Measurements from ENCODE around the gene GMPR.
A peak's percentile ranks its signal among the peaks of the same experiment; 100 is the strongest.

The GMPR gene

DNA sequence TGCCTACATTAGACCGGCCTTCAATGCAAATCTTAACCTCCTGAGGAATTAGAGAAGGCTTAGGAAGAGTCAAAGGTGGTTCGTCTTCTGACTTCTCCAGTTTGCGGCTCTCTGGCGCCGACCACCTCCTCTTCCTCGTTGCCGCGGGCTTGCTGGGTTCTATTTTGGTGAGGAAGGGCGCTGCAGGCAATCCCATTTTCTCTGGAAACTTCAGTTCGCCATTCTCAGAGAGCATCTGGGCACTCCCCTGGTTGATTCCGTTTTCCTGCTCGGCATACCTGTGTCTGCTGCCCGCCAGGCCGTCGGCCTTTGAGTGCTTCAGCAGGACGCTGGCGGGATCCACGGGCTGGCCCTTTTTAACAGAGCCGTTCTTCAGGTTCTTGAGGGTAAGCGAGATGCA is 67.9 kb downstream of the GMPR start:
- DNase-seq, result no peak

DNA sequence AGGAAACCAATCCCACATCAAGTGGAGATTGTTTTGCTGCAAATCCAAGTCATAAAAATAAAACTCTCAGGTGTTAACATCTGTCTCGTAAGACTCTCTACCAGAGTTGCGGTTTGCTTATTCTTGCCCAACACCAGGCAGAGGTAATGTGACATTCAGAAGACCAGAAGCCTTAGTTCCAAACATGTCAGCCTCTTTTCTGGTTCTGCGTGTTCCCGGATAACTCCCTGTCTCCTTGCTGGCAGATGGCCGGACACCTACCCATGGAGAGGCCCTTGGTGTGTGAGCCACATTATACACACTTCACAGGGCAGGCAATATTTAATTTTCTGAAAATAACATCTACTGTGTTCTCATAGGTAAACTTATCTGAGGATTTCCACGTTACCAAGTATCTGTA is 73.4 kb downstream of the GMPR start:
- no peak for DNase-seq

DNA sequence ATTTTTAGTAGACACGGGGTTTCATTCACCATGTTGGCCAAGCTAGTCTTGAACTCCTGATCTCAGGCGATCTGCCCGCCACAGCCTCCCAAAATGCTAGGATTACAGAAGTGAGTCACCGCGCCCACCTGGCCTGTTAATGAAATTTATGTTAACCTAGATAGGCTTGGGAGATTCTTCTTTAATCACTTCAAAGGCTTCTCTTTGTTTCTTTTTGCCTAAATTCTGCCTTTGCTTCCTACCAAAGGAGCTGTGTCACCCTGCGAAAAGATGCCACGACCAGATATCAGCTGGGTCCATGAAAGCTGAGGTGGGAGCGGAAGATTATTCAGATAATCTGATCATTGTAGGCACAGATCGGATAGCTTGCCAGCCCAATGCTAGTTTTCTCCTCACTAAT is 75.3 kb downstream of the GMPR start:
- DNase-seq, result no peak

DNA sequence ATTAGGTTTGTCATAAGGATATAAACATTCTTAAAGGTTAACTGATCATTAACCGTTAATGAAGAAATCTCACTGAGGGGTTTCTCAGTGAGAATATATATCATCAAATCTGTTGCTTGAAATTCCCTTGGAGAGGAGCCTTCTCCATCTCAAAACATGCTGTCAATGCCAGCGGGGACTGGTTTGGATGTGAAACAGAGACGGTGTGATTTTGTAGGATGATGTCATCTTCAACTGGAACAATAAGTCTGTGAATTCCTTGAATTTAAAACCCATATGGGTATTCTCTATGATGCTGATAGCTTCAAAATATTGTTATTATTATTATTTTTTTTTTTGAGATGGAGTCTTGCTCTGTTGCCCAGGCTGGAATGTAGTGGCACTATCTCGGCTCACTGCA is 75.9 kb downstream of the GMPR start:
- no peak for DNase-seq

DNA sequence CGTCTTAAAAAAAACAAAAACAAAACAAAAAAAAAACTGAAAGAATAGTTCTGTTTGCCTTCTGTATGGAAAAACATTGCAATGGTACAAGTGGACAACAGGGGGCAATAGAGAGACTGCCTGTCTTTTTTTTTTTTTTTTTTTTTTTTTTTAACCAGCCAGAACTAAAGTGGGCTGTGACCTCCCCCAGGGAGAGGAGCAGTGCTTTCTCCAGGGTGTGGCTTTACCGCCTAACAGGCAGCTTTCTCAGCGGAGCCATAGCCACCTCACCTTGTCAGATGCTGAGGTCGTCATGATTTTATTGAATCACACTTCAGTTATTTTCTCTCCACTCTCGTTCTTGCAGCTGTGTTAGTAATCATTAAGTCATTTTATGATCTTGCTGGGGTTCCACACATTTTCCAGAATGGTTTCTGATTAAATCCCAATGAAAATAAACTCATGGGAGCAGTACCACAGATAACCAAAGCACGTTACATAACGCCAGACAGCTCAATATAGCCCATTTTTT is 78.4 kb downstream of the GMPR start:
- peak; percentile 49 for DNase-seq

DNA sequence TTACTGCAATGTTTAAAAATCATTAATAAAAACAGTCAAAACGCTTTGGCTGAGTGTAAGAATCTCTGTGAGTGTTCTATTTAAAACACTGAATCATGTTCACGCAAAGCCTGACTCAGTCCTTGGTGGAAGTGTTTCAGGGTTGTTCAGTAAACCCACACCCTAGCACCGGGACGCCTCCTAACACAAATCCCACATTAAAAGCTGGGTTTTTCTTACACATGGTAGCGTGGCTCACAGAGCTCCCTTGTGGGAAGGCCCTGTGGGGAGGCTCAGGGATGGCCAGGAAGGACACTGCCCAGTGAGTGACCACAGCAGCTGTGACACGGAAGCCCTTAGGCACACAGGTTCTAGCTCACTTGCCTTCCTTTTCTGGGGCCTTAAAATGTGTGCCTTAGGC is 80.2 kb downstream of the GMPR start:
- peak; percentile 49 for DNase-seq

DNA sequence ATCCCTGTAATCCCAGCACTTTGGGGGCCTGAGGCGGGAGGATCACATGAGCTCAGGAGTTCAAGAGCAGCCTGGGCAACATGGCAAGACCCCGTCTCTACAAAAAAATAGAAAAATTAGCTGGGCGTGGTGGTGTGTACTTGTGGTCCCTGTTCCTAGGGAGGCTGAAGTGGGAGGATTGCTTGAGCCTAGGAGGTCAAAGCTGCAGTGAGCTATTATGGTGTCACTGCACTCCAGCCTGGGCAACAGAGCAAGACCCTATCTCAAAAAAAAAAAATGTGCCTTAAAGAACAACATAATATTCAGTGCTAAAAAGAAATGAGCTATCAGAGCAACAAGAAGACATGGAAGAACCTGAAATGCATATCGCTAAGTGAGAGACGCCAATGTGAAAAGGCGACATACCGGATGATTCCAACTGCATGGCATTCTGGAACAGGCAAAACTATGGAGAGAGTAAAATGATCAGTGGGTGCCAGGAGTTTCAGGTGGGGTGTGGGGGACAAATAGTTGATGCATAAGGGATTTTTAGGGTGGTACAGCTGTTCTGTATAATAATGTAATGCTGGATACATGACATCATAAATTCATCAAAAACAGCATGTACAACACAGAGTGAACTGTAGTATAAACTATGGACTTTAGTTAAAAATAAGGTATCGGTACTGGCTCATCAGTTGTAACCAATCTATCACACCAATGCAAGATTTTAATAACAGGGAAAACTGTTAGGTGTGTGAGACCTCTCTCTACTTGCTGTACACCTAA is 80.8 kb downstream of the GMPR start:
- DNase-seq, result no peak

DNA sequence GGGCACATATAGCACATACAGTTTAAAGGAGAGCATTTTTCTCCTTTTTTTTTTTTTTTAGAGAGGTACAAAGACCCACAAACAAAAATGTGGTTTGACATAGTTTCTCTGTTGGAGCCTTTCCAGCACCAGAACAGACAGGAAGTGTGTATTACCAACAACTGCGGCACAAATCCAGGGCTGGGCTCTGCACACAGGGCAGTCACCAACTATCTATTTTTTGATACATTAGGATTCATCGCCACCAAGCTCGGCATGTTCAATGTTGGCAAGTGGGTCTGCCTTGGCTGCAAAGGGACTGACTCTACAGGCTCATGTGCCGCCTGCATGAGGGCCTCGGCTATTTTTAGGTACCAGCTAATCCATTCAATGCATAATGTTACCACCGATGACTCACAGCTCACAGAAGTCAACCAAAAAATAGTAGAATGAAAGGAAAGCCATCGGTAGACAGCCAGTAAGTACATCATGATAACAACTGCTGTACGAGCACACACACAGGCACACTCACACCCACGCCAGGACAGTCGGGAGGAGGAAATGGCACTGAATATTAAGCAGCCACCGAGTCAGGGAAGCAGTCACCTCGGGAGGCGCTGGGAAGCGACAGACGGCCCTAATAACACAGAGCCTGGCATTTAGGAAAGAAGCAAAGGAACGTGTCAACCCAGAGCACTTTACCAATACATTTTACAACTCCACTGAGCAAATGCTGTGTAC is 81.6 kb downstream of the GMPR start:
- DNase-seq, result peak; percentile 86

DNA sequence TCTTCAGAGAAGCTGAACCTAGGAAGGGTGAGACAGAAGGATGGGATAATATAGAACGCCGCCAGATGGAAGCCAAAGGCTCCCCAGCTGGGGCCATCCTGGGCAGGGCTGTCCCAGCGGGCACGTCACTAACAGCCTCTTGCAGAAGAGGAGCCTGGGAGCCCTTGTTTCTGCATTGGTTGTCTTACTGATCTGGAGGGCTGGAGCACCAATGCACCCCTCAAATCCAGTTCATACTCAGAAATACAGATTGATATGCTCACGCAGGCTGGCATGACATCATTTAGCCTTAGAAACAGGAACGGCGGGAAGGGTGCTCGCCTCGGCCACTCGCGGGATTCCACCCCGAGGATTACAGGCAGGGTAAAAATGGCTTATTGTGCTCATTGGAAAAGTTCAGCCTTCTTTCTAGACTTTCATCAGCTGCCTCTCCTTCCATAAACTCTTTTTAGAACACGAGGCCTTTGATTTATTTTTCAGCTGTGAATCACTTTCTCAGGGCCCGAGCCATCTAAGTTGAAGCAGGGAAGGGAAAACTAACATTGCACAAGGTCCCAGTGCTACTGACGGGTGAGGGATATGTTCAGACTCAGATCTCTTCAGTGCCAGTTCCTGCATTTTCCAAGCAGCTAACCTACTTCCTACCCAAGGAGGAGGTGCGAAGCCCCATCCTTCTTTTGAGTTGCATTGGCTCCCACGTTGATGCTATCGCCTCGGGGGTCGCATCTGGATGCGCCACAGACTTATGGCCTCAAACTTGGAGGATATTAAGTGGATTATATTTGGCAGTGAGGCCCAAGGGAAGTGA is 82.3 kb downstream of the GMPR start:
- no peak for DNase-seq

DNA sequence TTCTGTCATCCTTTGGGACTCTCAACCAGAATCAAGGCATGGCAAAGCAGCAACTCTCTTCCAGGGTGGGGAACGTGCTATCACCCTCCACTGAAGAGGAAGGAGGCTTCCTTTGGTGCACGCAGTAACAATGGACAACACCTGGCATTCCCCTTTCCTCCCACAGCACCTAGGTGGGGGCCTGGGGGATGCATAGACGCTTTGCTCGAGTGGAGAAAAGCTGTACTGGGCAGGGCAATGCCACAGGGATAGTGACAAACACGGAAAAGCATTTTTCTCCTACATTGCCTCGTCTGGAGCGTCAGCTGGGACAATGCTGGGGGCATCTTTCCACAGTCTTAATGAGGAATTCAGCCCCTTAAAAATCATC is 82.9 kb downstream of the GMPR start:
- DNase-seq, result no peak

DNA sequence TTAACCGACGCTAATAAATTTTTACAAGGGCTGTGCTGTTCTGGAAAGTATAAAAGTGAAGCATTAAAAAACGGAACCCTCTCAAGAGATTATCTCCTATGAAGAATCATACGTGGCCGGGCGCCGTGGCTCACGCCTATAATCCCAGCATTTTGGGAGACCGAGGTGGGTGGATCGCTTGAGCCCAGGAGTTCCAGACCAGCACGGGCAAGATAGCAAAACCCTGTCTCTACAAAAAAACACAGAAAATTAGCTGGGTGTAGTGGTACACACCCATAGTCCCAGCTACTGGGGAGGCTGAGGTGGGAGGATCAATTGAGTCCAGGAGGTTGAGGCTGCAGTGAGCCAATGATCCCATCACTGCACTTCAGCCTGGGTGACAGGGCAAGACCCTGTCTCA is 83.4 kb downstream of the GMPR start:
- DNase-seq, result no peak

DNA sequence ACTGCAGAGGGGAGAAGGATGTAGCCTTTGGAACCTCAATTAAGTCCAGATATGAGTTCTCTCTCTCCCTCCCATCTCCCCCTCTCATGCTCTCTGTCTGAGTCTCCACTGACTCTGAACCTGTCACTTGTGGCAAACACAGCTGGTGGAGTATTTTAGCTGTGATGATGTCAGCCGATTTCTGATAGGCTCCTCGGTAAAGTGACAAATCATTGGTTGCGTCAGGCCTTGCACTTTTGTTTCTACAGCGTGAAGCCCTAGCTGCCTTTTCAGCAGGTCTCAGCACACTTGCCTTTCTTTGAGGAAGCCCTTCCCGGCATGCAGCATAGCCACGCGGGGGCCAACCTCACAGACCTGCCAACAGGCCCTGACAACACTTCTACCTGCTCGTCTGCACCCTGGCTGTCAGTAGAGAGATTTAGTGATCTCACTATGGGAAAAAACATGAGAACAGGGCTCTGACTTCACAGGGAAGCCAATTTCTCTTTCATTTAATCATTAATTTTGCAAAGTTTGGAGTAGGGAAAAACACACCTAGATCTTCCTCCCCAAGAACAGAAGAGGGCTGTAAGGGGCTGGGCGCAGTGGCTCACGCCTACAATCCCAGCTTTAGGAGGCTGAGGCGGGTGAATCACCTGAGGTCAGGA is 84.4 kb downstream of the GMPR start:
- peak; percentile 86 for DNase-seq

DNA sequence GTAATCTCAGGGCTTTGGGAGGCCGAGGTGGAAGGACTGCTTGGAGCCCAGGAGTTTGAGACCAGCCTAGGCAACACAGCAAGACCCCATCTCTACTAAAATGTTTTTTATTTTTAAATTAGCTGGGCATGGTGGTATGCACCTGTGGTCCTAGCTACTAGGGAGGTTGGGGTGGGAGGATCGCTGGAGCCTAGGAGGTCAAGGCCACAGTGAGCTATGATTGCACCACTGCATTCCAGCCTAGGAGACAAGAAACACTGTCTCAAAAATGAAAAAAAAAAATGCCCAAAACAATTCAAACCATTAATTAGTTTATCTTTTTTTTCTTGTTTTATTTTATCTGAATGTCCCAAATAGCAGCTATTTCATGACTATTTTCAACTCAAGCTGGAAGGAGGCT is 85.8 kb downstream of the GMPR start:
- no peak for DNase-seq

DNA sequence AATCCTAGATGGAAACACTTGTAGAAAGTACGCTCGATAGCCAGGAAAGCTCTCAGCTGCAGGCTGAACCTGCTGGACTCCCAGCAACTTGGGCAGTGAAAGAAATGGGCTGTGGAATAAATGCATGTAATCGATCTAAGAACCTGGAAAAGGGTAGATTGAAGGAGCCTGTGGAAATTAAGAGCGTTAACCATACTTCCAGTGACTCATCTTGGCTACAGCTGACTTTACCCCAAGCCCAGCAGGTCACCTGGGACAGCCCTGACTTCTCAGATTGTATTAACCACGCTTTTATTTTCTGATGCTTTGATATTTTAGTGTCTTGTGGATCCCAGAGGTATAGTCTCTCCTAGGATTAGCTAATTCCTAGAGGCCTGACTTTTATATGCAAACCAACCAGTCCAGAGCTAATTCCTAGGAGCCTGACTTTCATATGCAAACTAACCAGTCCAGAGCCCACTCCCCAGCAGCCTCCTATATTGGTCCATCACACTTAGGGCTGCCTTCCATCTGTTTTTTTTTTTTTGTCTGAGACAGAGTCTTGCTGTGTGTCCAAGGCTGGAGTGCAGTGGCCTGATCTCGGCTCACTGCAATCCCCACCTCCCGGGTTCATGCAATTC is 86.3 kb downstream of the GMPR start:
- DNase-seq, result no peak

DNA sequence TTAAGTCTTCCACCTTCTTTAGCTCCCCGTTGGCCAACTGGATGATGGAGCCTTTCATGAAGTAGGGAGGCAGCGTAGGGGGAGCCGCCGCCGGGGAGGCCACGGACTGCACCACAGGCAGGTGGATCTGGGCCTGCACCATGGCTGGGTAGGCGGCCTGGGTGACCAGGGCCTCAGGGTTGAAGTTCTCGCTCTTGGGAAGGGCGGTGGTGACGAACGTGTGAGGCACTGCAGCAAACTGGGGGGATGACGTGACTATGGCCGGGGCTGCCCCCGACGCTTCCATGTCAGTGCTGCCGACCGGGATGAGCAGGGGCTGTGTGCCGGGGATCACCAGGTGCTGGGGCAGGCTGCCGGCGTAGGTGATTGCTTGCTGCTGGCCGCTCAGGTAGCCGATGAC is 88.1 kb downstream of the GMPR start:
- no peak for DNase-seq

DNA sequence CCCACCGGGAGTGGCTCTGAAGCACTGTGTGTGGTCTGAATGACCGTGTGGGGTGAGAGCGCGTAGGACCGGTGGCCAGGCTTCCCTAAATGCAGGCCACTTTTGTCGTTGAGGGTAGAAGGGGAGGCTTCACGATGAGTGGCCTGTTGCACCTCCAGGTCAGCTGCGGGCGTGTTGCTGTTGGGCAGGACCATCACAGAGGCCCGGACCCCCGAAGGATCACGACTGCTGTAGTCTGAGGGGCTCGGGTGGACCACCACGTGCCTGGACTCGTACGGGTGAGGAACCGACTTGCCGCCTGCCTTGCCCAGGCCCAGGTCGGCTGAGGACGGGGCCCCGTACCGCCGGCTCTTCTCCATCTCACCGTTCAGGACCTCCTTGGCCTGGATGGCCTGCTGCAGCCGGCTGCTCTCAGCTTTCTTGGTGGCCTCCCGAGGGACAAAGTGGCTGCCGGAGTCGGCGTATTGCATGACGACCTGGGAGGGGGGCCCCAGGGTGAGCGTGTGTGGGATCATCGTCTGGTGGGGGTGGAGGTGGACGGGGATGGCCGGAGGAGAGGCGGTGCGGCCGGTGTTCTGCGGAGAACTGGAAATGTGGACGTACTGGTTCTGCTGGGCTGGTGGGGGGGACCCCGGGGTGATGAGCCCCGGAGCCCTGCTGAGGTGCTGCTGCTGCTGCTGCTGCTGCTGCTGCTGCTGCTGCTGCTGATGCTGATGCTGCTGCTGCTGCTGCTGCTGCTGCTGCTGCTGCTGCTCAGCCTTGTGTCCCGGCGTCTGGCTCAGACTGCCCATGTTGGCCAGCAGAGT is 88.8 kb downstream of the GMPR start:
- no peak for DNase-seq

DNA sequence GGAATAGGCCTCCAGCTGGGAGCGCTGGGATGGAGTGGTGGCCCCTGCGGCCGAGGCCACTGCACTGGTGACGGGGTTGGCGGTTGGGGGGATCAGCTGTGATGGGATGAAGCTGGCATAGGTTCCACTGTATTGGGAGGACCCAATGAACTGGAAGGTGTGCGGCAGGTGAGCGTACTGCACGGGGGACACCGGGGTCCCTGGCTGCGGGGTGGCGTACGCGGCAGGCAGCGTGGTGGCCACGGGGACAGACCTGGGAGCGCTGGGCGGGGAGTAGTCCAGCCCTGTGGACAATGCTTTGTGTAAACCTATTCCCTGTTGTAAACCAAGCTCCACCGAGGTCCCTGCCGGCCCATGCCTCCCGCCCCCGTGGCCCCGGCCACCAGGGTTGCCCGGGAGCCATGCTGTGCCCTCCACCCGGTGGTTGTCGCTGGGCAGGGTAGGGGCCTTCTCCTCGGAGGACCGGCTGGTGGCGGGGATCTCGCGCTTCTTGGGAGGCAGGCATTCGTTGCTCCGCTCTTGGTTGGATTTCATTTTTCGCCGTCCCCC is 89.5 kb downstream of the GMPR start:
- DNase-seq, result no peak

DNA sequence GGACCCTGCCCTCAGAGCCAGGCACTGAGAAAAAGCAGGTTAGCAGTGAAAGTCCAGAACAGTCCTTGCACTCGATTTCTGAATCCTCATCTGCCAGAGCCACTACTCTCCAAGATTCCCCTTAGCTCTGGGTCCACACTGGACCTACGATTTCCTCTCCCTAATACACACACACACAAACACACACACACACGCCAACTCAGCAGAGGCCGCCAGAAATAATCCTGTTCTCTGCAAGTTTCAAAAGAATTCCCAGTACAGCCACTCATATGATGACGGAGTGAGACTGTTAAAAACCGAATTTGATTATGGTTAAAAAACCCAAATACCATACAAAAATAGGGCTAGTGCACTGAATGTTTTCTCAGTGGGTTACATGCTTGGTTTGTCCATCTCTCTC is 90.8 kb downstream of the GMPR start:
- no peak for DNase-seq

DNA sequence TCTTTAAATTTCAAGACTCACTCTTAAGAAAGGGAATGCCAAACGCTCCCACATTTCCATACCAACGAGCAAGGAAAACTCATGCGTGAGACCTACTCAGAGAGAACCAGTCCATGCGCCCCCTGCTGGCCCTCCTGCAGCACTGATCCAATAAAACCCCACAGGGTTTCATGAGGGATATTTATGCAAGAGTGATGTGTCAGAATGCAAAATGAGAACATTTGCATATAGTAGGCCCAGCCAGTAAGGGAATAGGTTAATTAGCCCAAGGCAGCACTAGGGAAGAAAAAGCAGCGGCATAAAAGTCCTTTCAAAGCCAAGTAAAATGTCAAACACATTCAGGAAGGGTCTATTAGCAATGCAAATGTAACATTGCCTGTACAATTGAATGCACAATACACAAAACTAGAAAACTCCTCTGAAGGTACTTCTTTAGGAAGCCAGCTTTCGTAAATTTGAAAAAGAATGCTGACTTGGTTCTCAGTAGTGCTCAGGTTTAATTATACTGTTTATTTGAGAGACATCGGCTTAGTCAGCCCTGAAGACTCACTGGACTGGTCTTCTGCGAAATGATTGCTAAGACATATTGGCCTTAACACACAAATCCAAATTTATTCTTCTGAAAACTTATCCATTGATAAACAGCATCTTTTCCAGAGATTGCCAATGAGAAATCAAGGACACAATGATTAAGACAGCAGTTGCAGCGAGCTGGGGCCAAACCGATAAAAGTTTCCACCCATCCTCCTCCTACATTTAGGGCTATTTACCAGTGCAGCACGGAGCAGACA is 93.2 kb downstream of the GMPR start:
- DNase-seq, result peak; percentile 73

DNA sequence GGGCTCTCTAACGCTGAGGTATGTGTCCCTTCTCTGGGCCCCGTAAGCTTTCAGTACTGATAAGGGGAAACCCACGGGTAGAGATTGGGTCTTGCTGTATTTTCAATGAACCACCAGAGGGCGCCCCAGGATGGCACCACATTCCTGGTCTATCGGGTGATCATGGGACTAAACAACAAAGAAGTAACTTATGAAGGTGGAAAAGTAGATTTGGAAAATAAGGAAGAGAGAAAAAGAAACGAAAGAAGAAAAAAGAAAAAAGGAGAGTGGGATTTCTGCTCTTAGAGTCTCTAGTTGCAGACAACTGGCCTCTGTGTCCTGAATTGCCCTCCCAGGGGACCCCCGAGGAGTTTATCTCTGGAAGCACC is 93.8 kb downstream of the GMPR start:
- peak; percentile 84 for DNase-seq

DNA sequence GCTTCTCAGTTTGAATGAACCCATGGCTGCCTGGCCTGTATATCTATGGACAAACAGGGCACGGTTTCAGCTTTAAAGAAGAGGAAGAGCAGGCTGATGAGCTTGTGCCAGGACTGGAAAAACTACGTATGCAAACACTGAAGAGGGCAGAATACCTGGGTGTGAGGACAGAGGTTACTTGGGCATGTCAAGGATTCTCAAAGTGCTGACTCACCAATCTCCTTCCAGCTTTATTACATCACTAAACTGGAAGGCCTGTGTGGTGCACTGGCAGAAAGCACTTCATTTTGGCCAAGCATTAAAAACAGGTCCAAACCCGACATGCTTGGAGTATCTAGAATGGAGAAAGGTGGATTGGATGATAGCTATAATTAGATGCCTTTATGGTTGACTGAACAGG is 95.2 kb downstream of the GMPR start:
- DNase-seq, result no peak

All from CD4-positive, alpha-beta T cell treated with Interleukin-4 for 4 hours (primary cell).